HG02759 (cell line): ENCODE measurements around the gene ERVK3-1.

ENCODE experiments used
- ATAC-seq: cut with Tn5 transposase; IDR thresholded peaks from one replicate; pipeline ENCODE4 v1.9.1; 2021; ENCODE audit warnings: mild to moderate bottlenecking, moderate library complexity; ENCODE audit not compliant: unreplicated experiment

Gene ERVK3-1

DNA sequence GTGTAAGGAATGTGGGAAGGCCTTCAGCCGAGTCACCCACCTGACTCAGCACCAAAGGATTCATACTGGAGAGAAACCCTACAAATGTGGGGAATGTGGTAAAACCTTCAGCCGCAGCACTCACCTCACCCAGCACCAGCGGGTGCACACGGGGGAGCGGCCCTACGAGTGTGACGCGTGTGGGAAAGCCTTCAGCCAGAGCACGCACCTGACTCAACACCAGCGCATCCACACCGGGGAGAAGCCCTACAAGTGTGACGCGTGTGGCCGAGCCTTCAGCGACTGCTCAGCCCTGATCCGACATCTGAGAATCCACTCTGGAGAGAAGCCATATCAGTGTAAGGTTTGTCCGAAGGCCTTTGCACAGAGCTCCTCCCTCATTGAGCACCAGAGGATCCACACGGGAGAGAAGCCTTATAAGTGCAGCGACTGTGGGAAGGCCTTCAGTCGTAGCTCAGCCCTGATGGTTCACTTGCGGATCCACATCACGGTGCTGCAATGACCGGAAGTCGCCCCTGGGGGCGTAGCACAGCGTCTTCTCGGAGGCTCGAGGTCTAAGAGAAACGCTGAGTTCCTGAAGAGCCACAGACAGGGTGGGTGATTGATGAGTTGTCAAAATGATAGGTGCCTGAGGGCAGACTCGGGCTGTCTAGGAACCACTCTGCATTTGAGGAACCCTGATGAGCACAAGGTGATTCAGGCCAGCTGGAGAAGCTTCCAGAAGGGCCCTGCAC is 33.8 kb downstream of the ERVK3-1 start:
- ATAC-seq, result no peak

DNA sequence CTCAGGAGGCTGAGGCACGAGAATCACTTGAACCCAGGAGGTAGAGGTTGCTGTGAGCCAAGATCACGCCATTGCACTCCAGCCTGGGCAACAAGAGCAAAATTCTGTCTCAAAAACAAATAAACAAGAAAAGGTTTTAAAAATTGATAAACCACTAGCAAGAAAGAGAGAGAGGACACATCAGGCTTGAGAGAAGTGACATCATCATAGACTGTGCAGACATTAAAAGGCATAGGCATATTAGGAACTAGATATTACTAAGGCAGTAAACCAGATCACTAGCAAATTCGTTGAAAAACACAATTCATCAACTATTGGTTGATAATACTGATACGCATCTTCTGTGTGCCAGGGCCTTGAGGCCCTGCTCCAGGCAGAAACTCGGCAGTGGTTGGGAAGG is 40.4 kb downstream of the ERVK3-1 start:
- no peak for ATAC-seq

DNA sequence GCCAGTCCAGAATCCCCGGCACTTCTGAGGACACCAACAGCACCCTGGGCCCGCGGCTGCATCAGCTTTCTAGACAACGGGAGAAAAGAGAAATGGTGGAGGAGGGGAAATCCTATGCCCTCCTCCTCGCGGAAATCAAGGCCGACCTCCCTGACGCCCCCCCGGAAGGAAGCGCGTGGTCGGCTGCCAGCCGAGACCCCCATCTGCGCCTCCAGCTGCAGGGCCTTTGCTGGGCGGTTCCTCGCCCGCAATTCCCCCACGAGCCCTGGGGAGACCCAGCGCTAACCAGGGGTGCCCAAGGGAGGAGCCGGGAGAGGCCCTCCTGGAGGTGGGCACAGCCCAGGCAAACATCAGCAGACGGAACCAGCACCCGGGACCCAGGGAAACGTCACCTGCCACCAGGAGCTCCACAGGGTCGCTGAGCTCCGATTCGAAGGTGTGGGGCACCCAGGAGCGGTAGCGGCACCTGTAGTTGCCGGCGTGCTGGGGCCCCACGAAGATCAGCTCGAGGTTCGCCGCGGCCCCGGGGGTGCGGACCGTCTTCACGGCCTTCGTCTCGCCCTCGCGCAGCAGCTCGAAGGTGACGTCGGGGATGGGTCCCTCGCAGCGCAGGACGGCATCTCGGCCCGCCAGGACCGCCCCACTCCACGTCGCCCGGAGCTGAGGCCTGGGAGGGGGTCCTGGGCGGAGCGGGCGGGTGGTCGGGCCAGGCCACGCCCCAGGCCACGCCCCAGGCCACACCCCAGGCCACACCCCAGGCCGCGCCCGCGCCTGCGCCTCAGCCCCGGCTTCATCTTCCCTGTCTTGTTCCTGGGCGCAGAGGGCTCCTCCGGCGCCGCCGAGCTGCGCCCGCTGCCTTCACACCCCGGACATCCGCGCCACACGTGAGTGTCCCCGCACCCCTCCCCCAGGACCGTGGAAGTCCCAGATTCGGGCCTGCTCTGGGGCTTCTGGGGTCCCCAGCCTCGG is 42.1 kb downstream of the ERVK3-1 start:
- ATAC-seq, result peak; percentile 94

DNA sequence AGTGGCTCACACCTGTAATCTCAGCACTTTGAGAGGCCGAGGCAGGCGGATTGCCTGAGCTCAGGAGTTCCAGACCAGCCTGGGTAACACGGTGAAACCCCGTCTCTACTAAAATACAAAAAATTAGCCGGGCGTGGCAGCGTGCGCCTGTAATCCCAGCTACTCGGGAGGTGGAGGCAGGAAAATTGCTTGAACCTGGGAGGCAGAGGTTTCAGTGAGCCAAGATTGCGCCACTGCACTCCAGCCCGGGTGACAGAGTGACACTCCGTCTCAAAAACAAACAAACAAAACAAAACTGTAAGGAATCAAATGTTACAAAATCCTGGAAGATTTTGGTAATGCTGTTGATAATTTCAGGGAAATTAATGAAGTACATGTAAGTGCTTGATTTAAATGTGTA is 42.9 kb downstream of the ERVK3-1 start:
- peak; percentile 13 for ATAC-seq

DNA sequence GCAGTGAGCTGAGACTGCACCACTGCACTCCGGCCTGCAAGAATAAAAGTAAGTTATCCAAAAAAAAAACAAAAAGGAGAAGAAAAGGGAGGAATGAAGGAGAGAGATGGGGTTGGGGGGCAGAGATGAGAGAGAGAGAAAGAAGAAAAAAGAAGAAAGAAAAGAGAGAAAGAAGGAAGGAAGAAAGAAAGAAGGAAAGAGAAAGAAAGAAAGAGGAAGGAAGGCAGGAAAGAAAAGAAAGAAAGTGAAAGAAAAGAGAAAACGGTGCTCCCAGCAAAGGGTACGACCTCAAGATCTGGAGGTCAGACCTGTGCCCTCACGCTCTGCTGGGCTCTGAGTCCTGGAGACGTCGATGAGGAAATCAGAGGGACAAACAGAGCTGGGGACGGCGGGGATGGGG is 44.4 kb downstream of the ERVK3-1 start:
- ATAC-seq, result no peak

DNA sequence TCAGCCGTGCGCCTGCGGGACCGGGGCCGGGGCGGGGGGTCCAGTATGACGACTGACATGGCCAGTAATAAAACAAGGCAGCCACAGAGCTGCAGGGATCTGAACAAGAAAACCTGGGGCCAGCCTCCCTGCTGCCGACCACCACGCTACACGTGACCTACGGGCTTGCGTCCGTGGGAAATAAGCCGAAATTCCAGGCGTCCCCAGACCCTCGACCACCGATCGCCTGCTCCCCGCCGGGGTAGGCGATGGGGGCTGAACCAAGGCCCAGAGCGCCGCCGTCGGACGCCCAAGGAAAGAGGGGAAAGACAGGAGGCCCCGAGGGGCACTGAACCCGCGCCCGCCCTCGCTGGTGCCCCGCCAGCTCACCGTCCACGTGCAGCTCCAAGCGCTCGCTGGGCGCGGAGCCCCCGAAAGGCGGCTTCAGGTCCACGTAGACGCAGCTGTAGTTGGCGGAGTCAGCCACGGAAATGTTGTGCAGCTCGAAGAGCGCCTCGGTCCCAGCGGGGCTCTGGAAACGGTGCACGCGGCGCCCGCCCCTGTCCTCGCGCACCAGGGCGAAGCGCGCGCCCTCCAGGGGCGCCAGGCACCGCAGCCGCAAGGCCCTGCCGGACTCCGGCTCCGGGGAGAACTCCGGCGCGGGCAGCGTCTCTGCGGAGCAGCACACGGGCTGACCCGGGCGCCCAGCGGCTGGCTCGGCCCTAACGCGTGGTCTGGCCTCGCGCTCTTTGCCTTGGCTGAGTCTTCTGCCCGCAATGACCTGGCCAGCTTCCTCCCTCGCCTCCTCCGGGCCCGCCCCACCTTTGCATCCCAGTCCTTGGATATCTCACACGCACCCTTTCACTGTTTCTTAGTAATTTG is 45.1 kb downstream of the ERVK3-1 start:
- no peak for ATAC-seq

DNA sequence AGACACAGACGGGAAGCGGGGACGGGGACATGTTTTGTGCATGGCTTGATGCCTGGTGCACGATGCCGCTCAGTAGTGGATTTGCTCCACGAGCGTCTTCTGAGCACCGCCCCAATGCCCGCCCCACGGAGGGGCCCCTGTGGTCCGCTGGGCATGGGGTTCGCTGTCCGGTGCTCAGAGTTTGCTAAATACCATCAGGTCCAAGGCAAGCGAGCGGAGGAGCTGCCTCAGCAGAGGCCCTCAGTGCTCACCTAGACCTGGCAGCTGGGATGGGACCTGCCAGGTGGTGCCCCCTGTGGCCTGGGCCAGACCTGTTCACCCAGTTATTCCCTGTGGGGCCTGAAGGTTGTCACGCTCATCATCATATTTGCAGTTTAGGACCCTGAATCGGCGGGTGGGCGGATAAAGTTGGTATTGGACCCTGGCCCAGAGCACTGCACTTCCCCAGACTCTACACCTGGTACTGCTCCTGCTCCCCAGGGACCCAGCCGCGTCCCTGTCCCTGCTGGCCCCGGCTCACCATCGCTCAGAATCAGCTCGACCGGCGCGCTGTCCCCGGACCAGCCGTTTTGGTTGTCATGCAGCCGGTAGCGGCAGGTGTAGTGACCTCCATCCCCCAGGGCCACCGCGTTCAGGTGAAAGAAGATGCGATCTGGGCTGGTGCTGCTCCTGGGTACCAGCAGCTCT is 45.8 kb downstream of the ERVK3-1 start:
- no peak for ATAC-seq

DNA sequence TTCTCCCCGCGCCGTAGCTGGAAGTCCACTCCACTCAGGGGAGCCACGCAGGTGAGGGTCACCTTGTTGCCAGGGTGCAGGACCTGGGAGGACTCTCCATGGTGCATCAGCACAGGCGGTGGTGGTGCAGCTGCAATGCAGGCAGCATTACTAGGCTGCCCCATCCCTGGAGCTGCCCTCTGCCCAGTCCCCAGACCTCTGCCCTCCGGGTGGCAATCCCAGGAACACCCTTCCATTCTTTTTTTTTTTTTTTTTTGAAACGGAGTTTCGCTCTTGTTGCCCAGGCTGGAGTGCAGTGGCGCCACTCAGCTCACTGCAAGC is 46.3 kb downstream of the ERVK3-1 start:
- no peak for ATAC-seq

DNA sequence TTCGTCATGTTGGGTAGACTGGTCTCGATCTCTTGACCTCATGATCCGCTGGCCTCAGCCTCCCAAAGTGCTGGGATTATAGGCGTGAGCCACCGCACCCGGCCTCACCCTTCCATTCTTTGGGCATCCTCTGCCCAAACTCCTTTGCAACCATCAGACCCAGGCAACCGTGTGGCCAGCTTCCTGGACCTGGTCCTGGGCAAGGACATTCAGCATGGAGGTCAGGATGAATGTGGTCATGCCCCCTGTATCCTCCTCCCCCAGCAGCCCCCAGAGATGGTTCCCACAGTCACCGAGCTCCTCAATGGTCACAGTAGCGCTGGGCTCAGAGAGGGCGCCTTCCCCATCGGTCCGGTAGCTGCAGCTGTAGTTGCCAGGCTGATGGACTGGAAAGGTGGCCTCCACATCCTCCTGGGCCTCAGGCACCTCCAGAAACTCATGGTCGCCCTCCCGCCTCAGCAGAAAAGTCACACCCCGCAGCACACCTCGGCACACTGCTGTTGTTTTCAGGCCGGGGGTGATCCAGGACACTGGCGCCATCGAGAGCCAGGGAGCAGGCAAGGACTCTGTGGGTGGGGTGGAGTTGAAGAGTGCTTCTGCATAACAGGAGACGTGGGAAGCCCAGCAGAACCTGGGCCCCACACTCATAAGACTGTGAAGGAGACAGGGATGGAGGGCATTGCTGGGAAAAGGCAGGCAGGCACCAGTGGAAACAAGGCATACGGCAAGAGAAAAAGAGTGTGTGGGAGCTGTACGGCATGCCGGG is 47.0 kb downstream of the ERVK3-1 start:
- no peak for ATAC-seq

DNA sequence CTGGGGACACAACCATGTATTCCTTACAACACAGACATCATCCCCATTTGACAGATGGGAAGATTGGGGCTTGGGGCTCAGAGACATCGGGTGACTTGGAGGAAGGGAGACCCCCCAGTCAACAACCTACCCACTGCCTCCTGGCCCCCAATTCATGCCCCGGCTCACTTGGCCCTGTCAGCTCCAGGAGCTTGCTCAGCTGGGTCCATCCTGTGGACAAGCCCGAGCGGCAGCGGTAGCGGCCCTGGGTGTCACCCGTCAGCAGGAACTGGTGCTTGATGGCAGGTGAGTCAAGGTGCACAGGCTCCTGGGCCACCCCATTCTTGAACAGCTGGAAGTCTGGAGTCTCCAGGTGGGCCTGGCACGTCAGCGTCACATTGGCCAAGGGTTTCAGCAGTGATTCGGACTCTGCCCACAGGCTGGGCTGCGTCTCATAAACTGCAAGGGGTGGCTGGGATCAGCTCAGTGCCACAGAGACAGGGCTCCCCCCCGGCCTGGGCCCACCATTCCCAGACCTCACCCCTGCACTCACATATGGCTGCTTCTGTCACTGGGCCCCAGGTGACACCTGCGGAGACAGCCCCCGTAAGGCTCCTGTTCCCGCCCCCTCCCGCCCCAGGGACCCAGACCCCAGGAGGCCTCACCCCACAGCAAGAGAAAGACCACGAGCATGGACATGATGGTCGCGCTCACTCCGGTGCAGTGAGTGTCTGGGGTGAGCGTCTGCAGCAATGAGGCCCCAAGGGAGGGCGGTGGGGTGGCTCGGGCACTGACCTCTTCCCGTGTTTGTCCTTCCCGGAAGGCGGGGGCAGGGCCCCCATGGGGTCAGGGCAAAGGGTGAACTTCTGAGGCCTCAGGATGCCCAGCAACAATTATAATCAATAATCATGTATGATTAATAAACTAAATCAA is 47.8 kb downstream of the ERVK3-1 start, which contains the start of gene A1BG:
A1BG (minus strand) TSS at position 733 of the 912 bp plus-strand sequence; CDS start at position 678, 55 bp downstream.
- no peak for ATAC-seq

DNA sequence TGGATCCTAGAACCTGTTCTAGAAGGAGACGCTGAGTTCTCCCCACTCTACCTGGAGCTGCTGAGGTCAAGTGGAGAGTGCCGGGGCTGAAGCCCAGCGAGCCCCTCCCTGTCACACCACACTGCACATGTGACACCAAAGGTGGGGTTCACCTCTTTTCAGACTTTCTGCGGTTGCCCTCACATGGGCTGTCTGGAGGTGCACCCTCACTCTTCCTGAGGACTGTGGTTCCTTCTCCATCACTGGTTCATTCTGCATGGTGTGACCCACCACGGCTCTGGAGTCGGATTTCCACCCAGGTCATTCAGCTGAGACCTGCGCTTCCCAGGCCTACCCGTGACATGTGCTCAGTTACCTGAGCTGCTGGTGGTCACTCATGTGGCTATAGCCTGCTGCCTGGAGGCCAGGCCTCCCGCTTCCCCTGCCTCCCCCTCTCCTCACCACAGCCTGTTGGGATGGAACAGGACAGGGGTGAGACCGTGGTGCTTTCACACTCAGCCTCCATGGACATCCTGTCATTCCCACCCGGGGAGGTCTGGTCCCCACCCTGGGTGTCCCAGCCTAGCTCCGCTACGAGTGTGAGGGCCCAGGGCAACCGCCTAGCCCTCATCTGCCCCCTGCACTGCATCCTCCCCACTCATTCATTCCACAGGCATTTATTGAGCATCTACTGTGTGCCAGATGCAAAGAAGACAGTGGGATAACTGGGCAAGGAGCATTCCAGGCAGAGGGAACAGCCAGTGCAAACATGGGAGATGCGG is 48.7 kb downstream of the ERVK3-1 start:
- no peak for ATAC-seq

DNA sequence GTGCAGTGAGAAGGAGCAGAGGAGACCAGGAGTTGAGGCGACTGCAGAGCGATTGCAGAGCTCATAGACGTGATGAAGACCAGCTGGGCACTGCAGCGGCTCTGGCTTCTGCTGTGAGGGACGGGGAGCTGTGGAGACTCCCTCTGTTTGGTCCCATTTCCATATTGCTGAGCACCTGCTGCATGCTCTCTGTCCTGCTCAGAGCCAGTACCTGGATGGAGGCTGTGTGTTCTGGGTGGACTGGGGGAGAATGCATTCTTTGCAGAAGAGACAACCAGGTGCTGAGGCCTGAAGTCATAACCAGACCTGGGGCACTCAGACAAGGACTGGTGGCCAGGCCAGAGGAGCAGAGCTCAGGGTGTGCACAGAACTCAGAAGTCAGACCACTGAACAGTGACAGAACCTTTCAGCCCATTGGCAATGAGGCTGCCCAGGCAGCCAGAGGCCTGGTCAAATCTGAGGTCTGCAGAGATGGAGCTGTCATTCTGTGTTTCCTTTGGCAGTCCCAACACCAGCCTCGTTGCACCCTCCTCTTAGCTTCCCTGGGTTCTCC is 49.4 kb downstream of the ERVK3-1 start:
- no peak for ATAC-seq

DNA sequence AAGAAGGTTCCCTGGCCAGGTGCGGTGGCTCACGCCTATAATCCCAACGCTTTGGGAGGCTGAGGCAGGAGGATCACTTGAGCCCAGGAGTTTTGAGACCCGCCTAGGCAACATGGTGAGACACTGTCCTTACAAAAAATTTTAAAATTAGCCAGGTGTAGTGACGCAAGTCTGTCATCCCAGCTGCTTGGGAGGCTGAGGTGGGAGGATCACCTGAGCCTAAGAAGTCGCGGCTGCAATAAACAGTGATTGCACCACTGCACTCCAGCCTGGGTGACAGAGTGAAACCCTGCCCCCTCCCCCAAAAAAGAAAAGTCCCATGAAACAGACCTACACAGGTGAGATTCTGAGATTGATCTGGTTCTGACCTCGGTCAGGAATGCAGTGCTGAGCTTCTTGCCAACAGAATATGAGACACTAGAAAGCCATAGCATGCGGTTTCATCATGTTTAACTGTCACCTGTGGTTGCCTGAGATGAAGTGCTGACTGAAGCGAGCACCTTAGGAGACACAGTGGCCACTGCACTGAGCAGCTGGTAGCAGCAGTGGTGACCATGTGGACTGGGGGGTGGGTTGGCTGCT is 50.1 kb downstream of the ERVK3-1 start:
- ATAC-seq, result no peak

DNA sequence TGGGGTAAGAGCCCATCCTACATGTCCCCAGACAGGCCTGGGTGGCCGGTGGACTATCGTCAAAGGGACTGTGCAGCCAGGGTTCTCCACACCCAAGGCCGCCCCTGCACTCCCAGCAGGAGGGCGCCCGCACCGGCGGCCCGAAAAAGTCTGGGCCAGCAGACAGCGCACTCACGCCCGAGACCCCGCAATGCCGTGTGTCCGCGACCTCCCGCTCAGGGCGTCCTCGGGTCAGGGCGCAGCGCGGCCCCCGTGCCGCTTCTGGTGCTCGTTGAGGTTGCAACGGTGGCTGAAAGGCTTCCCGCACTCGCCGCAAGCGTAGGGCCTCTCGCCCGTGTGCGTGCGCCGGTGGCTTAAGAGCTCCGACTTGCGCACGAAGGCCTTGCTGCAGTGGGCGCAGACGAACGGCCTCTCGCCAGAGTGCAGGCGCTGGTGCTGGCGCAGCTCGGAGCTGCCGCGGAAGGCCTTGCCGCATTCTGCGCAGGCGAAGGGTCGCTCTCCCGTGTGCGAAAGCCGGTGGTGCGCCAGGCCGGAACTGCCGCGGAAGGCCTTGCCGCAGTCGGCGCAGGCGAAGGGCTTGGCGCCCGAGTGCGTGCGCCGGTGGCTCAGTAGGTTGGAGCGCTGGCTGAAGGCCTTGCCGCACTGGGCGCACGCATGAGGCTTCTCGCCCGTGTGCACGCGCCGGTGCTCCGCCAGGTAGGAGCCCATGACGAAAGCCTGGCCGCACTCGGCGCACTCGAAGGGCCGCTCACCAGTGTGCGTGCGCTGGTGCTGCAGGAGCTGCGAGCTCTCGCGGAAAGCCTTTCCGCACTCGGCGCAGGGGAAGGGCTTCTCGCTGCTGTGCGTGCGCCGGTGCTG is 51.0 kb downstream of the ERVK3-1 start:
- ATAC-seq, result peak; percentile 58

DNA sequence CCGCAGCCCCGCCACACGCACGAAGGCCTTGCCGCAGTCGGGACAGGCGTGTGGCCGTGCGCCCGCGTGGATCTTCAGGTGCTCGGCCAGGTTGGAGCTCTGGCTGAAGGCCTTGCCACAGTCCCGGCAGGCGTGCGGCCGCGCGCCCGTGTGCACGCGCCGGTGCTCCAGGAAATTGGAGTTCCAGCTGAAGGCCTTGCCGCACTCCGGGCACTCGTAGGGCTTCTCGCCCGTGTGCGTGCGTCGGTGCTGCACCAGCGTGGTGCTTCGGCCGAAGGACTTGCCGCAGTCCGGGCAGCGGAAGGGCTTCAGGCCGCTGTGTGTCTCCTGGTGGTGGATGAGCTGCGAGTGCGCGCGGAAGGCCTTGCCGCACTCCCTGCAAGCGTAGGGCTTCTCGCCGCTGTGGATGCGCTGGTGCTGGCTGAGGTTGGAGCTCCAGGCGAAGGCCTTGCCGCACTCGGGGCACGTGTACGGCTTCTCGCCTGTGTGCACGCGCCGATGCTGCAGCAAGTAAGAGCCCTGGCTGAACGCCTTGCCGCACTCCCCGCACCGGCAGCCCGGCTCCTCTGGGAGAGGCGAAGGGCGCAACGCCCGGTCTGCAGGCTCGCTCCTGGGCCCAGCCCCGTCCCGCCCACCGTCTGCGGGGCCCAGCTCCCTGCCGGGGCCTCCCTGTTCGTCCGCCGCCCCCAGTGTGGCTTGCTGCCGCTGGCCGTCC is 51.7 kb downstream of the ERVK3-1 start:
- no peak for ATAC-seq
